SJSA1 (cell line): ENCODE measurements around the gene UVRAG. TPM values are rescaled to one million over a fixed set of nuclear protein-coding genes. Genes with fewer than 3 reads are reported as not detected.
"Not testable (repeated sequence)": the region's sequence is repeated elsewhere in the genome, so short reads cannot be mapped to it uniquely, and the experiment has no call there.

Experiments
- DNase-seq, 2 experiments: peaks; one replicate each; pipeline ENCODE4 v3.0.0-alpha.2; 2015 to 2020; ENCODE audit warnings: low spot score in 2 of 2, low read depth in 1 of 2
- H3K27ac ChIP-seq: fragments of 250-450 bp; sonication (Bioruptor Pico); 2 replicates; pipeline ENCODE4 v1.5.1; 2020; ENCODE audit warnings: mild to moderate bottlenecking, moderate library complexity
- H3K27me3 ChIP-seq: fragments of 250-450 bp; sonication (Bioruptor Pico); replicated peaks from 2 replicates; pipeline ENCODE4 v1.5.1; 2020; ENCODE audit warnings: mild to moderate bottlenecking, moderate library complexity
- H3K36me3 ChIP-seq: fragments of 250-450 bp; sonication (Bioruptor Pico); 2 replicates; pipeline ENCODE4 v1.5.1; 2020; ENCODE audit warnings: mild to moderate bottlenecking
- H3K4me1 ChIP-seq: fragments of 250-450 bp; sonication (Bioruptor Pico); replicated peaks from 2 replicates; pipeline ENCODE4 v1.6.1; 2021; ENCODE audit warnings: mild to moderate bottlenecking
- H3K4me3 ChIP-seq: fragments of 250-450 bp; sonication (Bioruptor Pico); 2 replicates; pipeline ENCODE4 v1.5.1; 2020; ENCODE audit warnings: mild to moderate bottlenecking
- H3K9me3 ChIP-seq: fragments of 250-450 bp; sonication (Bioruptor Pico); replicated peaks from 2 replicates; pipeline ENCODE4 v1.5.1; 2020; ENCODE audit warnings: mild to moderate bottlenecking
- total RNA-seq: library from RNA; depleted of rRNA; stranded (reverse); fragments of >200 nt; shearing (Covaris generic); gene quantifications from 2 replicates; pipeline ENCODE4 v1.2.3, GENCODE V29; 2014

Gene UVRAG
- total RNA-seq, 1 experiment from 2014 or later = 7.7 TPM

- no peaks in the 10 kb centered on the region for H3K27me3 ChIP-seq
- no peaks in the 10 kb centered on the region for H3K9me3 ChIP-seq
- no peaks in the 10 kb centered on the region for H3K4me1 ChIP-seq
- H3K27ac ChIP-seq = no peak overlapping the region
- no peak overlapping the region for H3K4me3 ChIP-seq
- no peaks in the 10 kb centered on the region for H3K36me3 ChIP-seq
- no peak for DNase-seq
Measured at GRCh38 chr11:75950141-75950540, 135.1 kb downstream of the UVRAG start.

- DNase-seq = no peak
- Histone ChIP-seq H3K27ac (no peak overlapping the region), H3K27me3 (no peaks in the 10 kb centered on the region), H3K4me1 (no peaks in the 10 kb centered on the region), H3K4me3 (no peak overlapping the region), H3K9me3 (no peaks in the 10 kb centered on the region), H3K36me3 (no peaks in the 10 kb centered on the region)
Measured at GRCh38 chr11:75954039-75954438, 139.0 kb downstream of the UVRAG start.

GRCh38 chr11:75955443-75955842 is 140.4 kb downstream of the UVRAG start:
- Histone ChIP-seq H3K27ac (no peak overlapping the region), H3K4me1 (no peaks in the 10 kb centered on the region), H3K27me3 (no peaks in the 10 kb centered on the region), H3K9me3 (no peaks in the 10 kb centered on the region), H3K4me3 (no peak overlapping the region), H3K36me3 (no peaks in the 10 kb centered on the region)
- DNase-seq = no peak

- no peaks in the 10 kb centered on the region for H3K9me3 ChIP-seq
- H3K36me3 ChIP-seq = no peaks in the 10 kb centered on the region
- H3K4me1 ChIP-seq = no peaks in the 10 kb centered on the region
- H3K27me3 ChIP-seq = no peaks in the 10 kb centered on the region
- H3K27ac ChIP-seq = no peak overlapping the region
- H3K4me3 ChIP-seq = no peak overlapping the region
- no peak for DNase-seq
Measured at GRCh38 chr11:75959540-75959939, 144.5 kb downstream of the UVRAG start.

- Histone ChIP-seq H3K36me3 (no peaks in the 10 kb centered on the region), H3K27ac (no peak overlapping the region), H3K4me1 (peaks cover 8% of the 10 kb centered on the region), H3K4me3 (no peak overlapping the region), H3K27me3 (no peaks in the 10 kb centered on the region), H3K9me3 (no peaks in the 10 kb centered on the region)
- no peak for DNase-seq
Measured at GRCh38 chr11:75964071-75964470, 149.1 kb downstream of the UVRAG start.

GRCh38 chr11:75966537-75967287 is 151.7 kb downstream of the UVRAG start:
- H3K36me3 ChIP-seq = no peaks in the 10 kb centered on the region
- no peak overlapping the region for H3K4me3 ChIP-seq
- no peak overlapping the region for H3K27ac ChIP-seq
- no peaks in the 10 kb centered on the region for H3K9me3 ChIP-seq
- peak in 1 of 2 experiments; percentile 12 for DNase-seq
- peaks cover 8% of the 10 kb centered on the region for H3K4me1 ChIP-seq
- H3K27me3 ChIP-seq = no peaks in the 10 kb centered on the region

- no peak overlapping the region for H3K4me3 ChIP-seq
- DNase-seq = no peak
- H3K4me1 ChIP-seq = peaks cover 8% of the 10 kb centered on the region
- H3K9me3 ChIP-seq = no peaks in the 10 kb centered on the region
- no peaks in the 10 kb centered on the region for H3K27me3 ChIP-seq
- no peaks in the 10 kb centered on the region for H3K36me3 ChIP-seq
- H3K27ac ChIP-seq = no peak overlapping the region
Measured at GRCh38 chr11:75968021-75968625, 153.1 kb downstream of the UVRAG start.

GRCh38 chr11:75969626-75970308 is 154.8 kb downstream of the UVRAG start:
- Histone ChIP-seq H3K9me3 (no peaks in the 10 kb centered on the region), H3K4me3 (no peak overlapping the region), H3K4me1 (peaks cover 8% of the 10 kb centered on the region), H3K27me3 (no peaks in the 10 kb centered on the region), H3K36me3 (no peaks in the 10 kb centered on the region), H3K27ac (no peak overlapping the region)
- DNase-seq = no peak

- DNase-seq, H3K9me3 ChIP-seq, H3K4me3 ChIP-seq, H3K4me1 ChIP-seq, H3K27ac ChIP-seq, H3K36me3 ChIP-seq, H3K27me3 ChIP-seq: not testable (repeated sequence)
Measured at GRCh38 chr11:75973710-75974109, 158.7 kb downstream of the UVRAG start.

- H3K27ac ChIP-seq, H3K9me3 ChIP-seq, H3K36me3 ChIP-seq, H3K4me1 ChIP-seq, DNase-seq, H3K4me3 ChIP-seq, H3K27me3 ChIP-seq: not testable (repeated sequence)
Measured at GRCh38 chr11:75979075-75979474, 164.1 kb downstream of the UVRAG start.

- H3K27ac ChIP-seq, H3K9me3 ChIP-seq, H3K4me3 ChIP-seq, H3K4me1 ChIP-seq, H3K36me3 ChIP-seq, DNase-seq, H3K27me3 ChIP-seq: not testable (repeated sequence)
Measured at GRCh38 chr11:75979479-75980027, 164.5 kb downstream of the UVRAG start.

- Histone ChIP-seq H3K27me3 (no peaks in the 10 kb centered on the region), H3K27ac (no peak overlapping the region), H3K9me3 (no peaks in the 10 kb centered on the region), H3K4me3 (no peak overlapping the region), H3K4me1 (no peaks in the 10 kb centered on the region), H3K36me3 (no peaks in the 10 kb centered on the region)
- no peak for DNase-seq
Measured at GRCh38 chr11:75980031-75980430, 165.0 kb downstream of the UVRAG start.

GRCh38 chr11:75981546-75981945 is 166.5 kb downstream of the UVRAG start:
- Histone ChIP-seq H3K36me3 (no peaks in the 10 kb centered on the region), H3K4me3 (no peak overlapping the region), H3K4me1 (no peaks in the 10 kb centered on the region), H3K27me3 (no peaks in the 10 kb centered on the region), H3K9me3 (no peaks in the 10 kb centered on the region), H3K27ac (no peak overlapping the region)
- DNase-seq = no peak

GRCh38 chr11:75982309-75982708 is 167.3 kb downstream of the UVRAG start:
- Histone ChIP-seq H3K27me3 (no peaks in the 10 kb centered on the region), H3K4me3 (no peak overlapping the region), H3K4me1 (no peaks in the 10 kb centered on the region), H3K36me3 (no peaks in the 10 kb centered on the region), H3K27ac (no peak overlapping the region), H3K9me3 (no peaks in the 10 kb centered on the region)
- DNase-seq = no peak
